RPMI8226 (cell line): ENCODE measurements around the gene ECHDC3.
"Not testable (repeated sequence)": the region's sequence is repeated elsewhere in the genome, so short reads cannot be mapped to it uniquely, and the experiment has no call there.

Experiments used
- DNase-seq: peaks from one replicate; pipeline ENCODE4 v3.0.0-alpha.2; 2015

Gene ECHDC3

GRCh38 chr10:11742009-11742778 is at the start of gene ECHDC3:
Gene ECHDC3, plus strand, starts transcription at chr10:11742382. Its CDS starts 195 bp downstream, at chr10:11742577.
- peak; percentile 57 for DNase-seq

- DNase-seq = no peak
These were observed 48.8 kb upstream of the ECHDC3 start for GRCh38 chr10:11693376-11693775.

GRCh38 chr10:11695779-11696178 is 46.4 kb upstream of the ECHDC3 start:
- no peak for DNase-seq

- DNase-seq = no peak
These were observed 44.3 kb upstream of the ECHDC3 start for GRCh38 chr10:11697718-11698527.

- no peak for DNase-seq
These were observed 43.3 kb upstream of the ECHDC3 start for GRCh38 chr10:11698691-11699549.

GRCh38 chr10:11699550-11700097 is 42.6 kb upstream of the ECHDC3 start:
- no peak for DNase-seq

GRCh38 chr10:11700539-11700938 is 41.6 kb upstream of the ECHDC3 start:
- no peak for DNase-seq

- no peak for DNase-seq
These were observed 40.6 kb upstream of the ECHDC3 start for GRCh38 chr10:11701451-11702095.

GRCh38 chr10:11702264-11702663 is 39.9 kb upstream of the ECHDC3 start:
- no peak for DNase-seq

- no peak for DNase-seq
These were observed 38.1 kb upstream of the ECHDC3 start for GRCh38 chr10:11704092-11704491.

- DNase-seq = no peak
These were observed 36.5 kb upstream of the ECHDC3 start for GRCh38 chr10:11705722-11706121.

GRCh38 chr10:11706895-11707567 is 35.2 kb upstream of the ECHDC3 start:
- no peak for DNase-seq

- DNase-seq = no peak
These were observed 34.4 kb upstream of the ECHDC3 start for GRCh38 chr10:11707624-11708350.

- DNase-seq = not testable (repeated sequence)
These were observed 33.4 kb upstream of the ECHDC3 start for GRCh38 chr10:11708801-11709200.

- DNase-seq = no peak
These were observed 29.4 kb upstream of the ECHDC3 start for GRCh38 chr10:11712744-11713143.

- peak; percentile 33 for DNase-seq
These were observed 28.9 kb upstream of the ECHDC3 start for GRCh38 chr10:11713186-11713743.

- no peak for DNase-seq
These were observed 28.2 kb upstream of the ECHDC3 start for GRCh38 chr10:11713963-11714362.

GRCh38 chr10:11714750-11715365 is 27.3 kb upstream of the ECHDC3 start:
- DNase-seq = no peak

GRCh38 chr10:11715815-11716494 is 26.2 kb upstream of the ECHDC3 start:
- no peak for DNase-seq

GRCh38 chr10:11716686-11717085 is 25.5 kb upstream of the ECHDC3 start:
- DNase-seq = no peak
